Liver (tissue), 3 donors: ENCODE results near the gene ANTXR2.

ENCODE experiments used
- ATF3 ChIP-seq: IDR thresholded peaks from 2 replicates; pipeline ENCODE4 v1.6.1; 2016; ENCODE audit warnings: antibody characterized with exemption
- HNF4G ChIP-seq: IDR thresholded peaks from 2 replicates; pipeline ENCODE4 v1.6.1; 2016; ENCODE audit warnings: antibody characterized with exemption
- TF ChIP-seq, protein P1 (sequence below): fragments of 150-350 bp; IDR thresholded peaks from 2 replicates; pipeline ENCODE4 v1.5.1; 2017; ENCODE audit warnings: improper control_type of control experiment, low read depth, low read length; ENCODE audit not compliant: missing input control
- TF ChIP-seq, protein P2 (sequence below): IDR thresholded peaks from 2 replicates; pipeline ENCODE4 v1.6.1; 2016; ENCODE audit warnings: antibody characterized with exemption
- donor health status: healthy.
- donor health status: healthy.

- TF ChIP-seq, protein P1, sequence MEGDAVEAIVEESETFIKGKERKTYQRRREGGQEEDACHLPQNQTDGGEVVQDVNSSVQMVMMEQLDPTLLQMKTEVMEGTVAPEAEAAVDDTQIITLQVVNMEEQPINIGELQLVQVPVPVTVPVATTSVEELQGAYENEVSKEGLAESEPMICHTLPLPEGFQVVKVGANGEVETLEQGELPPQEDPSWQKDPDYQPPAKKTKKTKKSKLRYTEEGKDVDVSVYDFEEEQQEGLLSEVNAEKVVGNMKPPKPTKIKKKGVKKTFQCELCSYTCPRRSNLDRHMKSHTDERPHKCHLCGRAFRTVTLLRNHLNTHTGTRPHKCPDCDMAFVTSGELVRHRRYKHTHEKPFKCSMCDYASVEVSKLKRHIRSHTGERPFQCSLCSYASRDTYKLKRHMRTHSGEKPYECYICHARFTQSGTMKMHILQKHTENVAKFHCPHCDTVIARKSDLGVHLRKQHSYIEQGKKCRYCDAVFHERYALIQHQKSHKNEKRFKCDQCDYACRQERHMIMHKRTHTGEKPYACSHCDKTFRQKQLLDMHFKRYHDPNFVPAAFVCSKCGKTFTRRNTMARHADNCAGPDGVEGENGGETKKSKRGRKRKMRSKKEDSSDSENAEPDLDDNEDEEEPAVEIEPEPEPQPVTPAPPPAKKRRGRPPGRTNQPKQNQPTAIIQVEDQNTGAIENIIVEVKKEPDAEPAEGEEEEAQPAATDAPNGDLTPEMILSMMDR: no peak
- TF ChIP-seq, protein P2, sequence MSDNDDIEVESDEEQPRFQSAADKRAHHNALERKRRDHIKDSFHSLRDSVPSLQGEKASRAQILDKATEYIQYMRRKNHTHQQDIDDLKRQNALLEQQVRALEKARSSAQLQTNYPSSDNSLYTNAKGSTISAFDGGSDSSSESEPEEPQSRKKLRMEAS: no peak
- no peak for TF ChIP-seq HNF4G
- no peak for TF ChIP-seq ATF3
Measured at GRCh38 chr4:80011636-80012236, 61.3 kb downstream of the ANTXR2 start.
